ENCODE results near the gene USHBP1. TPM values are rescaled to one million over a fixed set of nuclear protein-coding genes. Genes with fewer than 3 reads are reported as not detected.

The USHBP1 gene
- total RNA-seq, 2 experiments from 2014 or later = 0.38 to 0.45 TPM

DNA sequence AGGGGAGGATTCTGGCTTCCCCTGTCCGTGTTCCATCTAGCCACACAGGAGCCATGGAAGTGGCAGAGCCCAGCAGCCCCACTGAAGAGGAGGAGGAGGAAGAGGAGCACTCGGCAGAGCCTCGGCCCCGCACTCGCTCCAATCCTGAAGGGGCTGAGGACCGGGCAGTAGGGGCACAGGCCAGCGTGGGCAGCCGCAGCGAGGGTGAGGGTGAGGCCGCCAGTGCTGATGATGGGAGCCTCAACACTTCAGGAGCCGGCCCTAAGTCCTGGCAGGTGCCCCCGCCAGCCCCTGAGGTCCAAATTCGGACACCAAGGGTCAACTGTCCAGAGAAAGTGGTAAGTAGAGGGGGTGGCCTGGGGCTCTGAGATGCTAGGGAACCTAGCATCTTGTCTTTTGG lies 4.2 kb upstream of the USHBP1 start:
- H3K4me1 Mint-ChIP-seq = peaks cover 28% of the 10 kb centered on the region
- H3K36me3 Mint-ChIP-seq (ENCODE audit: low read depth) = peaks cover 11% of the 10 kb centered on the region

DNA sequence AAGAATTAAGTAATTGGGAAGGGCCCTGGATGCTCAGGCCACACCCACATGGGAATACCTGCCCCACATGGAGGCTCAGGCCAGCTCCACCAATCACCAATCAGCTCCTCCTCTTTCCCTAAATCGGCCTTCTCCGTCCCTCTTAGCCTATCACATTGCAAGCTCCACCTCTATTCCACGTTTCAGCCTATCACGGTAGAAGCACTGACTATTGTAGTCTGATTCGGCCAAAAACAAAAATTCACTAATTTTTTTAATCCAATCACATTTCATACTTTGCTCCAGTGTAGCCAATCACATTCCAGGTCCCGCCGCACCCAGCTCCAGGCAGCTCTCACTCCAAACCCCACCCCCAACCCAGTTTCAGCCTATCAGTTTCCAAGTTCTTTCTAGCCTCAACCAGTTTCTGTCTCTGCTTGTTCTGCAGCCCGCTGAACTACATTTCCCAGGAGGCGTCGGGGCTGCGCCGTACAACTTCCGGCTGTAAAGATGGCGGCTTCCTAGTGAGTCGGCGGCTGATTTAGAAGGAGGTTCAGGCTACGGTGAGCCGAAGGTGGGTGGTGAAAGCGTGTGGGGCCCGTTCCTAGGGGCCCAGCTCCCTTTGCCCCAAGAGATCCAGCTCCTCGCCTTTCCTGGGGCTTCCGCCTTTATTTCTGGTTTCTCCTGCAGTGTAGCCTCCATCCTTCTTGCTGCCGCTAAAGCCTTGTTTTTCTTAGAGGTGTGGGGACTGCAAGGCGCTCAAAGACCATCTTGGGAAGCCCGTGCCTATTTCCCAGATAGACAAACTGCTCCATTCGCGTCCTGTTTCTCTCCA lies 2.6 kb upstream of the USHBP1 start, which contains the start of gene BABAM1:
Gene BABAM1, plus strand, starts transcription at position 469 of the 814 bp plus-strand sequence. CDS start 1,364 bp downstream, outside the sequence.
- H3K4me1 Mint-ChIP-seq = peaks cover 31% of the 10 kb centered on the region

More for the DNA sequence above, 4.2 kb upstream of the USHBP1 start:
- ChIA-PET CTCF (interaction anchor here (0.7 to 2.9 kb wide), 5 partner anchors 14 to 496 kb away, joined by 3 to 33 read pairs (median 10); partner anchors contain the start of gene ANKLE1), POLR2A (interaction anchor here (4.2 kb wide), 1 partner anchor 12 kb away, joined by 26 read pairs; the partner anchor contains the start of gene ANKLE1)
- Mint-ChIP-seq H3K27me3 (no peaks in the 10 kb centered on the region), H3K4me3 (peak overlapping the region; percentile 49), H3K9me3 (no peaks in the 10 kb centered on the region), H3K27ac (no peak overlapping the region)
- no peak for DNase-seq

DNA sequence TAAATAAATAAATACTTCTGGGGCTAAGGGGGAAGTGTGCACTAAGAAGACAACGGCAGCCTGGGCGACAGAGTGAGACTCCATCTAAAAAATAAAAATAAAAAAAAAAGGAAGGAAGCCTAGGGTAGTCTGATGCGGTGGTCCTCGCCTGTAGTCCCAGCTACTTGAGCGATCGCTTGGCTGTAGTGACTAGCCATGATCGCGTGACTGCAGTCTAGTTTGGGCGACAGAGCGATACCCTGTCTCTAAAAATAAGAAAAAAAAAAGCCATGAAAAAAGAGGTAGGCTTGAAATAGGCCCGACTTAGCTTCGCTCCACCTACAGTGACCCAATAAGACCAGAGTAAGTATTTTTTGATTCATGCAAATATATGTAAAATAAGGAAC lies 2.0 kb upstream of the USHBP1 start:
- ChIA-PET POLR2A (interaction anchor here (0.5 to 4.2 kb wide), 12 partner anchors 14 to 222 kb away, joined by 3 to 26 read pairs (median 4); partner anchors contain the start of genes ANKLE1, BST2, DDA1 and HAUS8), CTCF (interaction anchor here (0.6 to 2.9 kb wide), 19 partner anchors 9 to 825 kb away, joined by 3 to 33 read pairs (median 4); partner anchors contain the start of genes ABHD8, ANKLE1, DDA1 and MRPL34)
- no peak for DNase-seq
- Mint-ChIP-seq H3K4me1 (peaks cover 31% of the 10 kb centered on the region), H3K4me3 (peak overlapping the region; percentile 85), H3K9me3 (no peaks in the 10 kb centered on the region), H3K27me3 (no peaks in the 10 kb centered on the region), H3K36me3 (ENCODE audit: low read depth) (peaks cover 8% of the 10 kb centered on the region), H3K27ac (peak overlapping the region; percentile 47)

More for the DNA sequence above, 2.6 kb upstream of the USHBP1 start, which contains the start of gene BABAM1:
- H3K9me3 Mint-ChIP-seq = no peaks in the 10 kb centered on the region
- H3K4me3 Mint-ChIP-seq = peak within 1 kb of the TSS; percentile 85
- ChIA-PET CTCF (interaction anchor here (0.6 to 2.9 kb wide), 19 partner anchors 9 to 825 kb away, joined by 3 to 33 read pairs (median 4); partner anchors contain the start of genes ABHD8, ANKLE1, DDA1 and MRPL34), POLR2A (interaction anchor here (0.5 to 4.2 kb wide), 19 partner anchors 8 to 919 kb away, joined by 3 to 26 read pairs (median 4); partner anchors contain the start of genes ANKLE1, BST2, CCDC124 and DDA1)
- H3K36me3 Mint-ChIP-seq (ENCODE audit: low read depth) = peaks cover 9% of the 10 kb centered on the region
- DNase-seq = peak; percentile 97
- H3K27me3 Mint-ChIP-seq = no peaks in the 10 kb centered on the region
- H3K27ac Mint-ChIP-seq = peak within 1 kb of the TSS; percentile 47

DNA sequence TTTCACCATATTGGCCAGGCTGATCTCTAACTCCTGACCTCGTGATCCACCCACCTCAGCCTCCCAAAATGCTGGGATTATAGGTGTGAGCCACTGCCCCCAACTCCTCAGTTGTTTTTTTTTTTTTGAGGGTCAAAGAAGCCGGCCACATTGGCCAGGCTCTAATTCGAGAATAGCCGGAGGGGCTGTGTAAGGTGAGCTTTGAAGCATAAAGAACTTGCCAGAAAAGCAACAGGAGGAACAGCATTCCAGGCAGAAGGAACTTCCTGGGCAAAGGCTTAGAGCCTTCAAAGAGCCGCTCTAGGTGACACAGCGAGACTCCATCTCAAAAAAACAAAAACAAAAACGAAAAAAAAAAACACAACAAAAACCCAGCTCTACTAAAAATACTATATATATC lies 1.5 kb upstream of the USHBP1 start:
- Mint-ChIP-seq H3K4me1 (peaks cover 32% of the 10 kb centered on the region), H3K4me3 (no peak overlapping the region), H3K27me3 (no peaks in the 10 kb centered on the region)

DNA sequence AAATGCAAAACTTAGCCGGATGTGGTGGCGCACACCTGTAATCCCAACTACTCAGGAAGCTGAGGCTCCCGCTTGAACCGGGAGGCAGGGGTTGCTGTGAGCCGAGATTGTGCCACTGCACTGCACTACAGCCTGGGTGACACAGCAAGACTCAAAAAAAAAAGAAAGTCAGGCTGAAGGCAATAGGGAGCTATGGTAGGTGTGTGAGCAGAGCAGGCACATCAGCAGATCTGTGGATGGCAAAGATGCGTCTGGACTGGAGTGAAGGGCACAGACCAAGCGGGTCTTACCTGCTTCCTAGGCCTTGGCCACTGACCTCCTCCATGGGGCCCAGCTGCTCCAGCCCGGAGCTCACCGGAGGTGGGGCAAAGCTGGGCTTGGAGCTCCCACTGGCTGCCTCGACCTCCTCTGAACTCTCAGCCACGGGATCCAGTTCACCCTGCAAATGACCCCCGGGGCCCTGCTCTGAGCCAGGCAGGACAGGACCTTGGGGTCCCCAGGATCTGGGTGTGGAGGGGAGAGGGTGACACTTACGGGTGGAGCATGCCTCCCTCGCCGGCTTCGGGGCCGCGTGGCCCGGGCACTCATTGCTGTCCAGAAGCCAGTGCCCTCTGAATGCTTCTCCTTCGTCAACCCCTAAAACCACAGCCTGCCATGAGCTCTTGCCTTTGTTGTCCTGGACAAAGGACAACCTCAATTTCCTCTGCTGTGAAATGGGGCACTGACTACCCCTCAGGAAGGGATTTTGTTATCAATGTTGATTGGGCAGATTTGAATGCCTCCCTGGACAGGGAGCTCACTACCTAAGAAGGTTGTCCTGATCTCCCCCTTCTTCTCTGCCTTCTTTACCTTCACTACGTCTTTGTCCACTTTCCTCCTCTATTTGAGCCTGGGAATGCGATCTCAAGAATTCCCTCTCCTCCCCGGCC lies 569 bp downstream of the USHBP1 start:
- no peak for DNase-seq
- no peak overlapping the region for H3K27ac Mint-ChIP-seq

More for the DNA sequence above, 1.5 kb upstream of the USHBP1 start:
- peaks cover 3% of the 10 kb centered on the region for H3K36me3 Mint-ChIP-seq (ENCODE audit: low read depth)
- no peaks in the 10 kb centered on the region for H3K9me3 Mint-ChIP-seq
- no peak overlapping the region for H3K27ac Mint-ChIP-seq
- POLR2A ChIA-PET = interaction anchor here (1.5 to 4.2 kb wide), 3 partner anchors 15 to 40 kb away, joined by 3 to 26 read pairs (median 6); partner anchors contain the start of genes ANKLE1 and OCEL1
- DNase-seq = no peak
- CTCF ChIA-PET = interaction anchor here (0.6 to 2.9 kb wide), 11 partner anchors 8 to 230 kb away, joined by 3 to 33 read pairs (median 6); partner anchors contain the start of genes ABHD8, ANKLE1 and DDA1

DNA sequence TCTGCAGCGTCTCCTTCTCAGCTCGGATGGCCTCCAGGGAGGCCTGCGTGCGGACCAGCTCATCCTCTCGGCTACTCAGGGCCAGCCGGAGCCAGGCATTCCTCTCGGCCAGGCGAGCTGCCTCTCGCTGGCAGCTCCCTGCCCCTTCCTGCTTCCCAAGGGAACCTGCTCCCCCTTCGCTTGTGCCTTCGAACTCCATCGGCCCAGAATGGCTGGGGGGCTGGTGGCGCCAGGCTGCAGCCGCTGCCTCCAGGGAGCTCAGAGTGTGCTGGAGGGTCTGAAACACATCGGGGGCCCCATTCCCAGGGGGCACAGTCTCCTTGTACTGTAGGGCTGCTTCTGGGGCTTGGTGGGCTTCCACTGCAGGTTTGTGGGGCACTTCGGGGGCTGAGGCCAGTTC lies 2.0 kb downstream of the USHBP1 start:
- Mint-ChIP-seq H3K9me3 (no peaks in the 10 kb centered on the region), H3K27ac (no peak overlapping the region), H3K27me3 (no peaks in the 10 kb centered on the region), H3K4me3 (no peak overlapping the region), H3K36me3 (ENCODE audit: low read depth) (no peaks in the 10 kb centered on the region), H3K4me1 (peaks cover 26% of the 10 kb centered on the region)
- DNase-seq = no peak
- CTCF ChIA-PET = interaction anchor here (0.7 to 7.9 kb wide), 4 partner anchors 19 to 177 kb away, joined by 3 to 64 read pairs (median 4); partner anchors contain the start of gene ANKLE1
- POLR2A ChIA-PET = interaction anchor here (1.3 to 2.5 kb wide), 2 partner anchors 10 to 29 kb away, joined by 3 to 7 read pairs; no protein-coding TSS in a partner anchor

More for the DNA sequence above, 569 bp downstream of the USHBP1 start:
- peaks cover 34% of the 10 kb centered on the region for H3K4me1 Mint-ChIP-seq
- H3K36me3 Mint-ChIP-seq (ENCODE audit: low read depth) = no peaks in the 10 kb centered on the region
- POLR2A ChIA-PET = interaction anchor here (1.0 to 1.3 kb wide), 4 partner anchors 12 to 156 kb away, joined by 3 read pairs; partner anchors contain the start of genes MVB12A and OCEL1
- CTCF ChIA-PET = interaction anchor here (1.1 to 7.9 kb wide), 5 partner anchors 18 to 58 kb away, joined by 3 to 64 read pairs (median 6); partner anchors contain the start of genes ANKLE1 and DDA1
- no peaks in the 10 kb centered on the region for H3K27me3 Mint-ChIP-seq
- H3K4me3 Mint-ChIP-seq = no peak overlapping the region
- H3K9me3 Mint-ChIP-seq = no peaks in the 10 kb centered on the region

DNA sequence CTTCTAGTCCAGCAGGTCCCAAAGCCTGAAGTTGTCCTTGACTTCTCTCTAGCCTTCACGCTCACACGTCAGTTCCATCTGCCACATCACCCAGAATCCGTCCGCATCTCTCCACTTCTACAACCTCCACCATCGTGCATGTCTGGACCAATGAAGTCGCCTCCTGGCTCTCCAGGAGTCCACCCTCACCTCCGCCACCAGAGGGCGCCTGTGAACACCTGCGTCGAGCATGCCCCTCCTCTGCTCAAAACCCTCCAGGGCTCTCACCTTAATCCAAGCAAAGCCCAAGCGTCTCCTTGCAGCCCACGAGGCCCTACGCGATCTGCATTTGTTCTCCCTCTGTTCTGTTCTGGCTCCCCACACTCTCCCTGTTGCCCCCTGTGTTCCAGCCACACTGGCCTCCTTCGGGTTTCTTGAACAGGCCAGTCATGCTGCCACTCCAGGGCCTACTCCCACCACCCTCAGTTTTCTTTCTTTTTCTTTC lies 3.7 kb downstream of the USHBP1 start:
- no peak overlapping the region for H3K27ac Mint-ChIP-seq
- H3K36me3 Mint-ChIP-seq (ENCODE audit: low read depth) = no peaks in the 10 kb centered on the region
- ChIA-PET POLR2A (interaction anchor here (2.5 kb wide), 1 partner anchor 9 kb away, joined by 7 read pairs; no protein-coding TSS in a partner anchor), CTCF (interaction anchor here (0.6 to 7.9 kb wide), 18 partner anchors 9 to 1117 kb away, joined by 3 to 64 read pairs (median 3); partner anchors contain the start of genes ANKLE1, MRPL34 and OCEL1)
- H3K27me3 Mint-ChIP-seq = no peaks in the 10 kb centered on the region
- no peak overlapping the region for H3K4me3 Mint-ChIP-seq
- no peaks in the 10 kb centered on the region for H3K9me3 Mint-ChIP-seq
- peak; percentile 92 for DNase-seq
- H3K4me1 Mint-ChIP-seq = peaks cover 19% of the 10 kb centered on the region

DNA sequence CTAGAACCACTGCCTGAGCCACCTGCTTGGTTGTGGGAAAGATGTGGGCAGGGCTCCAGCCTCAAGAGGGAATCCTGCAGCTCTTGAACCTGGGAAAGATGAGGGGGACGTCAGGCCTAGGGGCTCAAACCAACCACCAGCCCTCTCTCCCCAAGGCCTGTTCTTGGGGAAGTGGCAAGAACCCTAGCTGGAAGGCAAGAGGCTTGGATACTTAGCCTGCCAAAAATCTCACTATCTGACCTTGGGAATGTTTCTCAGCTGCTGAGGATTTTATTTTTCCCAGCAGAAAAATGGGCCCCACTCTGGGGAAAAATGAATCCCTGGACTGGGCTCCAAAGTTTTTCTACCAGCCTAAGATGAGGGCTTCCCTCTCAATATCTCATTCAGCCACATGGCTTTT lies 4.6 kb downstream of the USHBP1 start:
- Mint-ChIP-seq H3K36me3 (ENCODE audit: low read depth) (no peaks in the 10 kb centered on the region), H3K27me3 (no peaks in the 10 kb centered on the region)
- POLR2A ChIA-PET = interaction anchor here (1.0 to 2.5 kb wide), 2 partner anchors 8 to 23 kb away, joined by 3 to 7 read pairs; no protein-coding TSS in a partner anchor

DNA sequence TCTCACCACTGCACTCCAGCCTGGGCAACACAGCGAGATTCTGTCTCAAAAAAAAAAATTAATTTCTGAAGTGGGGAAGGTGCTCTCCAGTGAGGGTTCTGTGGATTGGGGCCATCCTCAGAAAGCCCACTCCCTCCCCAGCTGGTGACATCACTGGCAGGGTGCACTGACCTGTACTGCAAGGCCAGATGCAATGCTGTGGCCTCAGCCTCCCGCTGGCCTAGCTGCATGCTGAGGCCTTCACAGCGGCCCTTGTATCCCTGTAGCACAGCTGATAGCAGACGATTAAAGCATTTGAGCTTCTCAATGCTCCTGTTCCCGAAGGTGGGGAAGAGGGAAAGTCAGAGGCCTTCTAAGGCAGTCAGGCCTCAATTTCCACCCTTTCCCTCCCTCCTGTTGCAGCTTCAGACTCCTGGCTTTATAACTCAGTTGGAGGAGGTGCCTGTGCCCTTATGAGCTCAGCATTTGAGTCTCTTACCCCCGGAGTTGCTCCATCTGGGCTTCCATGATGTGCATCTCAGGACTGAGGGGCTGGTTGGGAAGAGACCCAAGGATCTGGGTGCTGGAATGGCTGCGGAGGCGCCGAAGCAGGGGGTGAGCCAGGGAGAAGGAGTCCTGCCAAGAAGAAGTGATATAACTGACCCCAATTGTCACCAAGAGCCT lies 5.3 kb downstream of the USHBP1 start:
- H3K9me3 Mint-ChIP-seq = no peaks in the 10 kb centered on the region
- peaks cover 9% of the 10 kb centered on the region for H3K4me1 Mint-ChIP-seq
- no peaks in the 10 kb centered on the region for H3K27me3 Mint-ChIP-seq
- no peak overlapping the region for H3K4me3 Mint-ChIP-seq
- ChIA-PET CTCF (interaction anchor here (0.7 to 7.9 kb wide), 9 partner anchors 22 to 206 kb away, joined by 3 to 64 read pairs (median 4); partner anchors contain the start of genes ANKLE1 and MRPL34), POLR2A (interaction anchor here (1.0 kb wide), 2 partner anchors 8 to 24 kb away, joined by 3 to 4 read pairs; partner anchors contain the start of gene BABAM1)
- DNase-seq = no peak
- no peaks in the 10 kb centered on the region for H3K36me3 Mint-ChIP-seq (ENCODE audit: low read depth)
- H3K27ac Mint-ChIP-seq = no peak overlapping the region

More for the DNA sequence above, 4.6 kb downstream of the USHBP1 start:
- H3K4me3 Mint-ChIP-seq = no peak overlapping the region
- no peak overlapping the region for H3K27ac Mint-ChIP-seq
- CTCF ChIA-PET = interaction anchor here (0.6 to 7.9 kb wide), 12 partner anchors 12 to 191 kb away, joined by 3 to 64 read pairs (median 4); partner anchors contain the start of genes ANKLE1, MRPL34 and OCEL1
- peaks cover 16% of the 10 kb centered on the region for H3K4me1 Mint-ChIP-seq
- no peak for DNase-seq
- no peaks in the 10 kb centered on the region for H3K9me3 Mint-ChIP-seq

DNA sequence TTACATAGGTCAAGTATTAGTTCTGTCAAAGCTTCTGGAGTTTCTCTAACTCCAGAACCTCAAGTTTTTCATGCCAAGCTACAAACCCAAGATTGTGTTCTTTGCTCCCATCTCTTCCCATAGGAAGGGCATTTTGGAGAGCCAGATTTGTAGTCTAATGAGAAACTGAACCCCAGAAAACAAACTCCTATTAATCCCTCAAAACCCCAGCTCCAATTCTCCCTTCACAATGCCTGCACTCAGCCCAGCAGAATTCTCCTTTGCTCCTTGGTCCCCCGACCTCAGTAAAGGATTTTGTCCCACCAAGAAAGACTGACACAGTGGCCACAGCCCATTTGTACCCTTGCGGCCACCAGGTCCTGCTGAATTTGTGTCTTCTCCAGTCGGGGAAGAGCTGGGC lies 8.4 kb downstream of the USHBP1 start:
- Mint-ChIP-seq H3K9me3 (no peaks in the 10 kb centered on the region), H3K36me3 (ENCODE audit: low read depth) (no peaks in the 10 kb centered on the region), H3K27ac (no peak overlapping the region), H3K4me3 (no peak overlapping the region), H3K4me1 (peaks cover 6% of the 10 kb centered on the region), H3K27me3 (no peaks in the 10 kb centered on the region)
- DNase-seq = no peak
- CTCF ChIA-PET = interaction anchor here (0.7 kb wide), 1 partner anchor 9 kb away, joined by 3 read pairs; the partner anchor contains the start of gene USHBP1
- POLR2A ChIA-PET = no interaction called here

DNA sequence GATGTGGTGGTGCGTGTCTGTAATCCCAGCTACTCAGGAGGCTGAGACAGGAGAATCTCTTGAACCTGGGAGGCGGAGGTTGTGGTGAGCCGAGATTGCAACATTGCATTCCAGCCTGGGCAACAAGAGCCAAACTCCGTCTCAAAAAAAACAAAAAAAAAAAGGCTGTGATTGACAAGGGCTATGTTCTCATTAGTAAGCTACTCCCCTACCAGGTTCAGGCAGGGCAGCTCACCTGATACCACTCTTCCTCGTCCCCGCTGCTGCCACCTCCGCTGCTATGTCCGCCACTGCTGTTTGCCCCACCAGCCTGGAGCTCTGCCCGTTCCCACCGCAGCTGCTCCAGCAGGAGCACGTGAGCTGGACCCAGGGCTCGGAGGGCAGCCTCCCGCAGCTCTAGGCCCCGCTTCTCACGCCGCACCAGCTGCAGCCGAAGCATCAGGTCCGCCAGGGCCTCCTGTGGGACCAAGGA lies 9.4 kb downstream of the USHBP1 start:
- DNase-seq = no peak
- Mint-ChIP-seq H3K36me3 (ENCODE audit: low read depth) (no peaks in the 10 kb centered on the region), H3K4me3 (no peak overlapping the region), H3K4me1 (no peaks in the 10 kb centered on the region), H3K27ac (no peak overlapping the region), H3K27me3 (no peaks in the 10 kb centered on the region), H3K9me3 (no peaks in the 10 kb centered on the region)
- ChIA-PET CTCF (interaction anchor here (0.9 kb wide), 1 partner anchor 136 kb away, joined by 3 read pairs; no protein-coding TSS in a partner anchor), POLR2A (interaction anchor here (0.7 to 1.0 kb wide), 2 partner anchors 40 to 130 kb away, joined by 3 read pairs; partner anchors contain the start of gene USE1)
